ENCODE results near the gene CLEC3A. TPM values are rescaled to one million over a fixed set of nuclear protein-coding genes. Genes with fewer than 3 reads are reported as not detected.

The CLEC3A gene, protein sequence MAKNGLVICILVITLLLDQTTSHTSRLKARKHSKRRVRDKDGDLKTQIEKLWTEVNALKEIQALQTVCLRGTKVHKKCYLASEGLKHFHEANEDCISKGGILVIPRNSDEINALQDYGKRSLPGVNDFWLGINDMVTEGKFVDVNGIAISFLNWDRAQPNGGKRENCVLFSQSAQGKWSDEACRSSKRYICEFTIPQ
- not detected in 2 replicates for total RNA-seq

DNA sequence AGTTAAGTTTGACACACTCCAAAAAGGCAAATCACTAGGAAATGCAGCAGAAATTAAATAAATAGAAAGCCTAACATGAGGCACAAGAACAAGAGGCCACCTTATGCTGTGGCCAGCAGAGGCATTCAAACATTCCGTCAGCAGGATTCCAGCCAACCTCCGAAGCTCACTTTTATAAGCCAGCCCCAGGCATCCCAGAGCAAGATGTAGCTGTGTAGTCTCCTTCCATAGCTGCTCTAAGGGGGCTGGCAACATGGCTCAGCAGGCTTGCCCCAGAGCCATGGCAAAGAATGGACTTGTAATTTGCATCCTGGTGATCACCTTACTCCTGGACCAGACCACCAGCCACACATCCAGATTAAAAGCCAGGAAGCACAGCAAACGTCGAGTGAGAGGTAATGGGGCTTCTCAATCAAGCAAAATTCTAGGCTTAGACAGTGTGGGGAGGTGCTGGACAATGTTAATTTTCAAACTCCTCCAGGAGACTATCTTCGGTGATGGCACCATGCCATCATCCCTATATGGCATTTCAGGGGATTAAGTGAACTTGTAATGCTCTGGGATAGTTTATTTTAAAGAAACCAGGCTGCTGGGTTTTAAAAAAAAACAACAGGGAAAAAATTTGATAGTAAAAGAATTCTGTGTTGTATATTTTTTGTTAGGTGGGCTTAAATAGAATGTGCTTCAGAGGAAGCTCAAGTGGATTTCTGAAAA is at the start of gene CLEC3A:
CLEC3A (plus strand) TSS at position 202 of the 714 bp plus-strand sequence; CDS start at position 281, 79 bp downstream.

Other genes with a start within 250 kb of the CLEC3A start
- gene VAT1L, start 234.0 kb upstream of the CLEC3A start, total RNA-seq: not detected in 2 replicates
- gene WWOX, start 77.1 kb downstream of the CLEC3A start, total RNA-seq: 6.3 and 9.6 TPM in 2 replicates

All from tracheal epithelial cell (primary cell).